UCSD-AML1 (cell line): ENCODE data around the gene ITPRIP.

Source experiments
- DNase-seq: peaks from one replicate; lab custom pipeline; 2025; ENCODE audit not compliant: unreplicated experiment; lab: John Stamatoyannopoulos, UW

Gene ITPRIP

DNA sequence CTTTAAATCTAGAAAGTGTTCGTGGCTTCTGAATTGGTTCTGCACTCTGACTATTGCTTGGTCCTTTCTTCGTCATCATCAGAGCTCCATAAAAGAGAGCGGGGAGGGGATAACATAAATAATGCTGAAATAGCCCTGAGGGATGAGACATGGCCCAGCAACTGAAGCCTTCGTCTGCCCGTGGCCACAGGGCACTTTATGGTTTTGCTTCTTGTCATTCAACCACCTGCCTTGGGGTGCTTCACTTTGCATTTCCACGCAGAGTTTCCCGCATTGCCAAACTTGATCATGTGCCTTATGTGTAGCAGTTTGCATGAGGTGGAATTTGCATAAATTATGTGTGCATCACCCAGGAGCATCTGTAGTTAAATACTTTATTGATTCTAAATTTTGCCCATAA, 53.4 kb downstream of the ITPRIP start:
- DNase-seq = no peak

- DNase-seq = no peak
Measured at GRCh38 chr10:104281694-104282093, 56.6 kb downstream of the ITPRIP start.

DNA sequence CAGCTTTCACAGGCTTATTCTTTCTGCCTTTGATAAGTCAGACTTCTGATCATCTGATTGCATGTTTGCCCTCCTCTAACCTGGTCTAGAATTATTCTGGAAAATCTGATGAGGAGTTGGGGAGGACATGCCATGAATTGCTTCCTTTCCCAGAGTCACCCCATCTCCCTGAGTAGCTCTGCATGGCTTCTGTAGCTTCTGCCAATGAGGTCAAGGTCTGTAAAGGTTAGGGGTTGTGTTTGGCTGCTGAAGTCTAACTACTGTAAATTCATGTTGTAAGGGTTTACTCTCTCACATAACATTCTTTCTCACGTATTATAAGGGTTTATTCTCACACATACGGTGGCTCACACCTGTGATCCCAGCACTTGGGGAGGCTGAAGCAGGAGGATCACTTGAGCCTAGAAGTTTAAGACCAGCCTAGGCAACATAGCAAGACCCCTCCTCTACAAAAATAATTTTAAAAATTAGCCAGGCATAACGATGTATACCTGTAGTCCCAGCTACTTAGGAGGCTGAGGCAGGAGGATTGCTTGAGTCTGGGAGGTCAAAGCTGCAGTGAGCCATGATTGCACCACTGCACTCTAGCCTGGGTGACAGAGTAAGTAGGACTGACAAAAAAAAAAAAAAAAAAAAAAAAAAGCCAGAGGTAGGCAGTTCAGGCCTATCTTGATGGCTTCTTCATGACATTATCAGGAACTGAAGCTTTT, 58.6 kb downstream of the ITPRIP start:
- no peak for DNase-seq

GRCh38 chr10:104277785-104278184, 60.5 kb downstream of the ITPRIP start:
- no peak for DNase-seq

GRCh38 chr10:104276192-104276591, 62.1 kb downstream of the ITPRIP start:
- DNase-seq = no peak

DNA sequence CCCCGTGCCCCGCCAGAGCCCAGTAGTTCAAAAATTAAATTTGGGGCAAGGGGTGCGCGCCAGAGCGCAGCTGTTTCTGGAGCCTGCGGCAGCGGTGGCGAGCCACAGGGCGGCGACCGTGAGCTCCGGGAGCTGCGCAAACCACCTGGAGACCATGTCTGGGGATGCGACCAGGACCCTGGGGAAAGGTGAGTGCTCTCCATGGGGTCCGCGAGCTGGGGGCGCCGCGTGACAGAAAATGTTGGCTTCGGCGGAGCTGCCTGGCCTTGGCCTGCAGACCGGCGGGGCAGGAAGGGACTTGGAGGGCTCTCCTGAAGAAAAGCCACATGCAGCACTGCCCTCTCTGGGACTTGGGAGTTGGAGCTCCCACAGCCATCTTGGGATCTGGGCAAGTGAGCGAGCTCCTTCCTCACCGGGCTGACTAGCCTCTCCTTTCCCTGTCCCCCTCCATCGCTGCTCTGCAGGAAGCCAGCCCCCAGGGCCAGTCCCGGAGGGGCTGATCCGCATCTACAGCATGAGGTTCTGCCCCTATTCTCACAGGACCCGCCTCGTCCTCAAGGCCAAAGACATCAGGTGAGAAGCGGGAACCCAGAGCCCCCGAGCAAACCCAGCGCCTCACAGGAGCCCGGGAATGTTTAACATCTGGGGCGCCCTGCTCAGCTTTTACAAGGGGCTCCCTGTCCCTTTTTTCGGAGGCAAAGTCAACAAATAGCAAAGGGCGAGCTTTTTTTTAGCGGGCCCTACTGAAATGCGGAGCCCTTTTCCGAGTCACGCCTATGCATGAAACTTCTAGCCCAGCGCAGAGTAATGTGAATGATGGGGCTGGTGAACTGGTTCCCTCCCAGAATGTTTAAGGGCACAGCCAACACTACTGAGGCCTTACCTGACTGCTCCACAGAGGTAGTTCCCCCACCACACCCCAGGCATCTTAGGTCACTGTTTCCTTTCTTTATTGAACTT, 63.2 kb downstream of the ITPRIP start:
- DNase-seq = peak; percentile 31

DNA sequence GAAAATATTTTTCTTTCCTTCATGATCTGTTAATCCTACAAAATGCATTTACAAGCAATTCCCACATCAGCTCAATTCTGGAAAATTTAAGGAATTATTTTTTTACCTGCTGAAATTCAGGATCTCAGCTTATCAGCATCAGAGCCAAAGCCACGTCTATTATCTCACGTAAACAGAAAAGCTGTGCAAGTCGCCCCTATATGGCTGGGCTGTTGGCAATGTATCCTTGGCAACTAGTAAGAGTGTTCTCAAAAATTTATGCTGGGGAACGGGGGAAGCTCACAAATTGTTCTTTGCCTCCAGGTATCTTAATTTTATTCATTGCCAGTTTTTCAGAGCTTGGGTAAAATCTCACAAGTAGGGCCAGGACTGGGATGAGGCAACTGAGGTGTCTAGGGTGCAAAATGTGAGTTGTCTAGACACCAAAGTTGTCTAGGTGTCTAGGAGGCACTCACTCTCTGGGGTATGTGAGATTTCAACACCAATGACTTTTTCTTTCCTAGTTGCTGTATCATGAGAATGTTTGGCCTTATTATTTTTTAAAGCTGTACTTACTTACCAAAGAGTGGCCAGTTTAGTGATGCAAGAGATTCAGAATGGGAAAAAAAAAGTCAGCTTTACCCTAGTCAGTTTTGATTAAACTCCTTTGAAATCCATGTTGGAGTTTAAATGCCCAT, 64.2 kb downstream of the ITPRIP start:
- DNase-seq = no peak

DNA sequence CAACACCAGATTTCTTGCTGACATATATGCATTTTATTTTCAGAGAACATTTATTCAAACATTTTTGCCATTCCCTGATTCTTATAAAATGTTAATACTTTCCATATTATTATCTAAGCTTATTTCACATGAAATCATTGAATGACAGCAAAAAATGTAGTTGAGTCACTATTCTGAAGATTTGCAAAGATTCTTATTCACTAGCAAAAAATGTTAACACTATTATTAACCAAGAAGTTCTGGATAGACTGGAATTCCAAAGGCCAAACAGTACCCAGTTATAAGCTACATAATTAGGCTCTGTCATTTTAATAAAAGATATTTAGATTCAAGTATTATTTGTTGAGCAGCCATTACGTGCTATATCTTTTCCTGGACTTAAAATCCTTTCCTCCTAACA, 65.0 kb downstream of the ITPRIP start:
- no peak for DNase-seq

DNA sequence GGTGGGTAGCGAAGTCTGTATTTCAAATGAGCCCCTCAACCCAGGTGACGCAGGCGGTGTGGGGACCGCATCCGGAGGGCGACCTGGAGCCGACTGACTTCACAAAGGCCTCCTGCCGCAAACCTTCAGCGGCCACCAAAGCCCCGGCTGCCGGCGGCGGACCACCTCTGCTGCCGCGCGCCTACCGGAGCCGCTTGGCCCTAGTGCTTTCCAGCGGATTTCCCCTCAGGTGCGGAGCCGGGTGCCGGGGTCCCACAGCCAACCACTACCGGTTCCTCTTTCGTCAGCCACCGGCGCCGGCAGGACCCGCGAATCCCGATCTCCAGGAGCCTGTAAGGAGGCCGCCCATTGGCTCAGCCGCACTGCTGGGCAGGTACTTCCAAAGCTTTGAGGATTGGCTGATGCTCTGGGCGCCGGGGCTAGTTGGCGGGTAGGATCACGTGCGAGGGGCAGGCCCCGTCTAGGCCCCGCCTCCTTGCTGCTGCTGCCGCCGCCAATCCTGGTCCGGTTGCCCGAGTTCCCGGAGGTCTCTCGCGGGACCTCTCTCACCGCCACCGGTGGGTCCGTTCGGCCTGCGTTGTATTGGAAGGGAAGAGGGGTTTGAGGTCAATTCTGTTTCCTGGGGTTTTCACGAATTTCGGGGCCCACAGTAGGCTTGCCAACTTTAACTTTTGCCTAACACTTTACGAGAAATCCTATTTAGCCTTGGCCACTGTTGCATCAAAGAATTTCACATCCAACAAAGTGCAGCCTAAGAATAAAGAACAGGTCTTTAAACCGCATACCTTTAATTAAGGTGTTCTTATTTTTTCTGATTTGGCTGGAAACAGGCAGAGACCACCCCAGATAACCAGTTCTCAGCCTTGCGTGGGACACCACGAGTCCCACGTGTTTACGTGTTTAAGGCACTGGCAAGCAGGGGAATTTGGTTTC, 69.3 kb downstream of the ITPRIP start, which contains the start of gene GSTO2:
Gene GSTO2, plus strand, starts transcription at position 472 of the 933 bp plus-strand sequence. CDS start 5,732 bp downstream, outside the sequence.
- DNase-seq = peak; percentile 98

DNA sequence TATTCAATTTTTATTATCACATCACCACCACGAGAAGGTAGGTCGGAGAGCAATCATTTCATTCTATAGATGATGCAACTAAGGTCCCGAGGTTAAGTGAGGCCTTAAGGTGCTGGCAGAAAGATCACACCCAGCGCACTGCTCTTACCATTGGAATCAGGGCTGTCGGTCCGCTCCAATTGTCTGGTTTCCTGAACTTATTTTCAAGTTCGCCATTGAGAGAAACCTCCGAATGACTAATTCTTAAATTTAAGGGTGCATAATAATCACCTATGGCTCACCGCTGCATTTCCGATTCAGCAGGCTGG, 69.9 kb downstream of the ITPRIP start:
- DNase-seq = no peak

GRCh38 chr10:104267721-104268404, 70.4 kb downstream of the ITPRIP start:
- no peak for DNase-seq

GRCh38 chr10:104264783-104265182, 73.5 kb downstream of the ITPRIP start:
- no peak for DNase-seq

- no peak for DNase-seq
Measured at GRCh38 chr10:104262055-104262454, 76.2 kb downstream of the ITPRIP start.

GRCh38 chr10:104260775-104261115, 77.5 kb downstream of the ITPRIP start:
- no peak for DNase-seq

DNA sequence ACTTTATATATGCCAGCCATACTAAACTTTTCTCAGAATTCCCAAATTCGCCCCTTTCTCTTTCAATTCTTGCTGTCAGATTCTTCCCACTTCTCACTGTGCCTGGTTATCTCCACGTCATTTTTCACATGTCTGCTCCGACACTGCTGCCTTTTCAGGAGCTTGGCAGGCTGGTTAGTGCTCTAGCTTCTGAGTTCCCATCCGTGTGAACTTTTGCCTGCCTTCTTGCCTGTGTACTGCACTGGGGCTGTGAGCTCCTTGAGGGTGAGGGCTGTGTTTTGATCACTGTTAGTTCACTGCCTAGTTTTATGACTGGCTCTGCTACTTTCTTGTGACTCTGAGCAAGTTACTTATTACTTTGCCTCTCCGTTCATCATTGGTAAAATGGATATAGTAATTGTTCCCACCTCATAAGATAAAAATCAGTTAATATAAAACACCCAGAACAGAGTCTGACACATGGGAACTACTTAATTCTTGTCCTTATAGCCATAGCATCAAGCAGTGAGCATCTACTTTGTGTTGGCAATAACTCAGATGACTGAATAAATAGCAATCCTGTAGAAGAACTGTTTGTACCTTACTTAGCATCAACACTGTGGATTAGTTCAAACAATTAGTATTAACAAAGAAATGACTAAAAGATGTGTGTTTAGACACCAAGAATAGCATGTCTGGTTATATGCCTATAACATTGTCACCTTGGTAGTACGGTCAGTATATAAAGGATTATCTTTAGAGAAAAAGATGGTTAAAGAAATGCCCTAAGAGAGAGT, 78.1 kb downstream of the ITPRIP start:
- DNase-seq = no peak
